GM12865 (cell line): ENCODE measurements around the gene ARHGAP22.
A peak's percentile ranks its signal among the peaks of the same experiment; 100 is the strongest.

Experiments used
- DNase-seq: peaks from one replicate; pipeline ENCODE4 v3.0.0; 2010; ENCODE audit warnings: low read depth
- H3K4me3 ChIP-seq: 2 replicates; pipeline ENCODE4 v1.5.1; 2011; ENCODE audit warnings: mild to moderate bottlenecking, low read depth, low read length, control low read depth
- CTCF ChIP-seq: IDR thresholded peaks from 2 replicates; pipeline ENCODE4 v1.5.1; 2011; ENCODE audit warnings: low read length, control low read depth, low read depth, inconsistent platforms; ENCODE audit not compliant: insufficient read depth; ENCODE audit errors: missing control alignments

The ARHGAP22 gene

GRCh38 chr10:48535416-48536155 is 69.3 kb downstream of the ARHGAP22 start:
- no peak for DNase-seq
- no peak overlapping the region for H3K4me3 ChIP-seq
- TF ChIP-seq CTCF = peak; percentile 4

GRCh38 chr10:48533951-48534720 is 70.7 kb downstream of the ARHGAP22 start:
- DNase-seq = no peak
- TF ChIP-seq CTCF = no peak

GRCh38 chr10:48533540-48533939 is 71.3 kb downstream of the ARHGAP22 start:
- DNase-seq = no peak
- no peak overlapping the region for H3K4me3 ChIP-seq
- no peak for TF ChIP-seq CTCF

More at GRCh38 chr10:48533951-48534720, 70.7 kb downstream of the ARHGAP22 start:
- no peak overlapping the region for H3K4me3 ChIP-seq

GRCh38 chr10:48531486-48531885 is 73.4 kb downstream of the ARHGAP22 start:
- DNase-seq = no peak
- no peak overlapping the region for H3K4me3 ChIP-seq
- TF ChIP-seq CTCF = no peak

- no peak overlapping the region for H3K4me3 ChIP-seq
- no peak for DNase-seq
- TF ChIP-seq CTCF = no peak
Measured at GRCh38 chr10:48529331-48529730, 75.5 kb downstream of the ARHGAP22 start.

GRCh38 chr10:48527756-48528155 is 77.1 kb downstream of the ARHGAP22 start:
- no peak for DNase-seq
- TF ChIP-seq CTCF = no peak
- no peak overlapping the region for H3K4me3 ChIP-seq
